ENCODE measurements around the gene HDAC9. TPM values are rescaled to one million over a fixed set of nuclear protein-coding genes. Genes with fewer than 3 reads are reported as not detected.
A peak's percentile ranks its signal among the peaks of the same experiment; 100 is the strongest.
"Not testable (repeated sequence)": the region's sequence is repeated elsewhere in the genome, so short reads cannot be mapped to it uniquely, and the experiment has no call there.

Gene HDAC9
- total RNA-seq, 4 donors from 2014 or later = 1.2 to 8.0 (median 1.6) TPM

GRCh38 chr7:19026888-19027287 is 531.3 kb downstream of the HDAC9 start:
- DNase-seq = no peak
- WGBS, 2 donors = 30 to 50% methylated on average over 1 of the region's 1 CpG
- no peak overlapping the region for H3K4me3 ChIP-seq
- no peak overlapping the region for H3K27ac ChIP-seq
- H3K27me3 ChIP-seq = no peaks in the 10 kb centered on the region
- H3K36me3 ChIP-seq = no peaks in the 10 kb centered on the region
- intact Hi-C loops (cut with DNase I) = no loop called here
- no peaks in the 10 kb centered on the region for H3K9me3 ChIP-seq
- no peak for TF ChIP-seq CTCF (IDR thresholded peaks at IDR 0.05)
- TF ChIP-seq POLR2A (IDR thresholded peaks at IDR 0.05) = no peak
- no peaks in the 10 kb centered on the region for H3K4me1 ChIP-seq

- TF ChIP-seq CTCF (IDR thresholded peaks at IDR 0.05) (no peak), POLR2A (IDR thresholded peaks at IDR 0.05) (no peak)
- Histone ChIP-seq H3K36me3 (no peaks in the 10 kb centered on the region), H3K27ac (no peak overlapping the region), H3K4me3 (no peak overlapping the region), H3K27me3 (no peaks in the 10 kb centered on the region), H3K9me3 (peaks cover 0 to 4% (median under 1%) of the 10 kb centered on the region in 3 donors), H3K4me1 (no peaks in the 10 kb centered on the region)
- WGBS, 2 donors = 68 to 73% methylated on average over 2 of the region's 2 CpGs
- DNase-seq = no peak
- intact Hi-C loops (cut with DNase I) = no loop called here
Measured at GRCh38 chr7:19030281-19030680, 534.7 kb downstream of the HDAC9 start.

GRCh38 chr7:19032942-19033341 is 537.4 kb downstream of the HDAC9 start:
- H3K9me3 ChIP-seq = peaks cover 0 to 11% (median 6%) of the 10 kb centered on the region in 3 donors
- intact Hi-C loops (cut with DNase I); H3K4me3 ChIP-seq; DNase-seq; H3K36me3 ChIP-seq; H3K27me3 ChIP-seq; H3K4me1 ChIP-seq; H3K27ac ChIP-seq: not testable (repeated sequence)
- WGBS, 2 donors = 77 to 79% methylated on average over 3 of the region's 3 CpGs

- no peak overlapping the region for H3K4me3 ChIP-seq
- WGBS, 2 donors = 66 to 69% methylated on average over 7 of the region's 7 CpGs
- DNase-seq = no peak
- H3K9me3 ChIP-seq = no peaks in the 10 kb centered on the region
- peak; percentile 47 to 80 (median 60) for TF ChIP-seq CTCF (IDR thresholded peaks at IDR 0.05)
- TF ChIP-seq POLR2A (IDR thresholded peaks at IDR 0.05) = no peak
- H3K27ac ChIP-seq = no peak overlapping the region
- intact Hi-C loops (cut with DNase I) = no loop called here
- no peaks in the 10 kb centered on the region for H3K4me1 ChIP-seq
- H3K36me3 ChIP-seq = no peaks in the 10 kb centered on the region
- no peaks in the 10 kb centered on the region for H3K27me3 ChIP-seq
Measured at GRCh38 chr7:19051767-19052375, 556.3 kb downstream of the HDAC9 start.

Small RNA genes lying within 50 kb of the gene (small RNA-seq; reads per million reads assigned to genes)
- gene RN7SKP266 = 0 reads per million in 4 donors
